Measurements from ENCODE around the gene CLOCK.
A peak's percentile ranks its signal among the peaks of the same experiment; 100 is the strongest.

CLOCK gene

DNA sequence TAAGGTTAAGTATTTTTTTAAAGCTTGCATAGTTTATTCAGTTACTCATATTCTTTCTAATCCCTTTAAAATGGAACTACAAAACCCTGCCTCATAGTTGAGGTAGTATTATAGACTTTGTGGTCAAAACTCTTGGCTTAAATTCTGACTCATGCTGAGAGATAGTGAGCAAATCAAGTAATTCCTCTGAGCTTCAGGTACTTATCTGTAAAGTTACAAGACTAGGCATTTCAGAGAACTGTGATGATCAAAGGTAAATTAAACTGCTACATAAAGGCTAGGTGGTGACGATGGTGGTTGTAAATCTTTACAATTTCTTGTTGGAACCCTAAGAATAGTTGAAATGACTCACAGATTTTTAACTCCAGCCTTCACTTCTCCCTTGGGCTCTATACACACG lies 3.2 kb upstream of the CLOCK start (continued):
- TF ChIP-seq EGR2 (tag by site-specific recombination; IDR thresholded peaks at IDR 0.05; ENCODE audit: low read depth) (no peak), HOXA7 (CRISPR knock-in tag; IDR thresholded peaks at IDR 0.05; ENCODE audit: borderline replicate concordance) (no peak), ZNF660 (tag by site-specific recombination; IDR thresholded peaks at IDR 0.05) (0 out of 2 replicates have a peak, but pooled peaks have one; percentile 31)

GRCh38 chr4:55547918-55548317 lies 1.2 kb upstream of the CLOCK start:
- no peak overlapping the region for H3K27ac ChIP-seq (ENCODE audit: extremely low read depth, low read depth, low read length)
- ChIA-PET POLR2A (no interaction called here), CTCF (no interaction called here)
- H3K4me1 ChIP-seq (ENCODE audit: control insufficient read depth, insufficient read depth, low read length) = no peaks in the 10 kb centered on the region
- H3K36me3 ChIP-seq (ENCODE audit: control insufficient read depth in 2 of 2, insufficient read depth in 1 of 2, low read length in 2 of 2) = no peaks in the 10 kb centered on the region
- TF ChIP-seq ZNF354C (tag by site-specific recombination; IDR thresholded peaks at IDR 0.05; ENCODE audit: borderline replicate concordance, low read depth) = no peak
- no peak overlapping the region for H3K4me3 ChIP-seq (ENCODE audit: low read depth, low read length)
- no peaks in the 10 kb centered on the region for H3K9me3 ChIP-seq (ENCODE audit: control insufficient read depth, insufficient read depth, low read depth, low read length)

GRCh38 chr4:55547466-55547770 lies 709 bp upstream of the CLOCK start:
- peak; percentile 68 for TF ChIP-seq PRDM1 (tag by site-specific recombination; IDR thresholded peaks at IDR 0.05)
- TF ChIP-seq ZSCAN18 (tag by site-specific recombination; IDR thresholded peaks at IDR 0.05) = no peak
- peak; percentile 51 for TF ChIP-seq FEZF1 (tag by site-specific recombination; IDR thresholded peaks at IDR 0.05)
- TF ChIP-seq ZBTB7A (tag by site-specific recombination; IDR thresholded peaks at IDR 0.05; ENCODE audit: low read depth) = no peak
- no peak for TF ChIP-seq PBX3 (CRISPR knock-in tag; IDR thresholded peaks at IDR 0.05)
- no peak for TF ChIP-seq ZNF549 (tag by site-specific recombination; IDR thresholded peaks at IDR 0.05)
- no peak for TF ChIP-seq ZNF660 (tag by site-specific recombination; IDR thresholded peaks at IDR 0.05)
- TF ChIP-seq OSR2 (tag by site-specific recombination; IDR thresholded peaks at IDR 0.05) = no peak
- TF ChIP-seq ZNF175 (tag by site-specific recombination; IDR thresholded peaks at IDR 0.05) = no peak
- Histone ChIP-seq H3K27ac (ENCODE audit: extremely low read depth, low read depth, low read length) (peak overlapping the region; percentile 84), H3K4me1 (ENCODE audit: control insufficient read depth, insufficient read depth, low read length) (no peaks in the 10 kb centered on the region), H3K4me3 (ENCODE audit: low read depth, low read length) (peak overlapping the region; percentile 66), H3K9me3 (ENCODE audit: control insufficient read depth, insufficient read depth, low read depth, low read length) (no peaks in the 10 kb centered on the region), H3K36me3 (ENCODE audit: control insufficient read depth in 2 of 2, insufficient read depth in 1 of 2, low read length in 2 of 2) (no peaks in the 10 kb centered on the region)
- ChIA-PET CTCF (interaction anchor here (0.6 to 0.7 kb wide), 3 partner anchors 175 to 548 kb away, joined by 3 read pairs; no protein-coding TSS in a partner anchor), POLR2A (interaction anchor here (0.6 to 2.4 kb wide), 2 partner anchors 152 to 203 kb away, joined by 3 to 14 read pairs; partner anchors contain the start of gene TMEM165)

- Histone ChIP-seq H3K4me1 (ENCODE audit: control insufficient read depth, insufficient read depth, low read length) (no peaks in the 10 kb centered on the region), H3K9me3 (ENCODE audit: control insufficient read depth, insufficient read depth, low read depth, low read length) (no peaks in the 10 kb centered on the region), H3K27ac (ENCODE audit: extremely low read depth, low read depth, low read length) (peak overlapping the region; percentile 84), H3K4me3 (ENCODE audit: low read depth, low read length) (peak overlapping the region; percentile 66), H3K36me3 (ENCODE audit: control insufficient read depth in 2 of 2, insufficient read depth in 1 of 2, low read length in 2 of 2) (no peaks in the 10 kb centered on the region)
- TF ChIP-seq PBX3 (CRISPR knock-in tag; IDR thresholded peaks at IDR 0.05) (no peak), ZNF148 (tag by site-specific recombination; IDR thresholded peaks at IDR 0.05; ENCODE audit: borderline replicate concordance) (no peak), ZNF626 (tag by site-specific recombination; IDR thresholded peaks at IDR 0.05) (no peak), ZBTB7A (tag by site-specific recombination; IDR thresholded peaks at IDR 0.05; ENCODE audit: low read depth) (no peak), ZNF76 (tag by site-specific recombination; IDR thresholded peaks at IDR 0.05; ENCODE audit: borderline replicate concordance, low read depth) (no peak)
- TF ChIP-seq, protein P1, sequence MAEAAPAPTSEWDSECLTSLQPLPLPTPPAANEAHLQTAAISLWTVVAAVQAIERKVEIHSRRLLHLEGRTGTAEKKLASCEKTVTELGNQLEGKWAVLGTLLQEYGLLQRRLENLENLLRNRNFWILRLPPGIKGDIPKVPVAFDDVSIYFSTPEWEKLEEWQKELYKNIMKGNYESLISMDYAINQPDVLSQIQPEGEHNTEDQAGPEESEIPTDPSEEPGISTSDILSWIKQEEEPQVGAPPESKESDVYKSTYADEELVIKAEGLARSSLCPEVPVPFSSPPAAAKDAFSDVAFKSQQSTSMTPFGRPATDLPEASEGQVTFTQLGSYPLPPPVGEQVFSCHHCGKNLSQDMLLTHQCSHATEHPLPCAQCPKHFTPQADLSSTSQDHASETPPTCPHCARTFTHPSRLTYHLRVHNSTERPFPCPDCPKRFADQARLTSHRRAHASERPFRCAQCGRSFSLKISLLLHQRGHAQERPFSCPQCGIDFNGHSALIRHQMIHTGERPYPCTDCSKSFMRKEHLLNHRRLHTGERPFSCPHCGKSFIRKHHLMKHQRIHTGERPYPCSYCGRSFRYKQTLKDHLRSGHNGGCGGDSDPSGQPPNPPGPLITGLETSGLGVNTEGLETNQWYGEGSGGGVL (tag by site-specific recombination; IDR thresholded peaks at IDR 0.05) = peak; percentile 82
- ChIA-PET POLR2A (interaction anchor here (0.7 to 2.4 kb wide), 5 partner anchors 16 to 188 kb away, joined by 3 to 14 read pairs (median 6); partner anchors contain the start of gene TMEM165), CTCF (no interaction called here)
Observed at GRCh38 chr4:55546506-55546755, 278 bp downstream of the CLOCK start.

Measured in HEK293 (cell line).